ENCODE results near the gene GPC2.

DNA sequence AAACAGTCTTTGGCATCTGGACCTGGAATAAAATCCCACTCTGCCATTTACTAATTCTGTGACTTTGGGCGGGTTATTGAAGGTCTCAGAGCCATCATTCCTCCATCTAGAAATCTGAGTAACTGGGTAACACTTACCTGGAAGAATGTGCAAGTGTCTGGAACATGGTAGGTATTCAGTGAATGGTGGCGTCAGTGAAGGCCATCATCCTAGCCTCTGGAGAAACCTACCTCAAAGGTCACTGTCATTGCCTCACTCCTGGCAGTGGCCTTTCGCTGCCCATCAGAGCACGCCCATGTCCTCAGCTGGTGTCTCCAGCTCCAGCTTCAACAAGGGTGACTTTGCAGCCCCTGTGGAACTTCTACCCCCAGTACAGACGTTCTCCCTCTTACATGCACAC, 13.3 kb downstream of the GPC2 start:
- TF ChIP-seq, protein P1, sequence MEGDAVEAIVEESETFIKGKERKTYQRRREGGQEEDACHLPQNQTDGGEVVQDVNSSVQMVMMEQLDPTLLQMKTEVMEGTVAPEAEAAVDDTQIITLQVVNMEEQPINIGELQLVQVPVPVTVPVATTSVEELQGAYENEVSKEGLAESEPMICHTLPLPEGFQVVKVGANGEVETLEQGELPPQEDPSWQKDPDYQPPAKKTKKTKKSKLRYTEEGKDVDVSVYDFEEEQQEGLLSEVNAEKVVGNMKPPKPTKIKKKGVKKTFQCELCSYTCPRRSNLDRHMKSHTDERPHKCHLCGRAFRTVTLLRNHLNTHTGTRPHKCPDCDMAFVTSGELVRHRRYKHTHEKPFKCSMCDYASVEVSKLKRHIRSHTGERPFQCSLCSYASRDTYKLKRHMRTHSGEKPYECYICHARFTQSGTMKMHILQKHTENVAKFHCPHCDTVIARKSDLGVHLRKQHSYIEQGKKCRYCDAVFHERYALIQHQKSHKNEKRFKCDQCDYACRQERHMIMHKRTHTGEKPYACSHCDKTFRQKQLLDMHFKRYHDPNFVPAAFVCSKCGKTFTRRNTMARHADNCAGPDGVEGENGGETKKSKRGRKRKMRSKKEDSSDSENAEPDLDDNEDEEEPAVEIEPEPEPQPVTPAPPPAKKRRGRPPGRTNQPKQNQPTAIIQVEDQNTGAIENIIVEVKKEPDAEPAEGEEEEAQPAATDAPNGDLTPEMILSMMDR (IDR thresholded peaks at IDR 0.05) = no peak
- no peak for TF ChIP-seq POLR2A (IDR thresholded peaks at IDR 0.05)
